Astrocyte (in vitro differentiated cells and primary cell): ENCODE results near the gene ANKS6.

Experiments
- CTCF ChIP-seq: IDR thresholded peaks from 2 replicates; pipeline ENCODE4 v1.5.1; 2011; ENCODE audit warnings: low read depth, mild to moderate bottlenecking, inconsistent platforms, low read length, moderate library complexity; ENCODE audit not compliant: insufficient read depth
- EZH2 ChIP-seq: IDR thresholded peaks from 2 replicates; pipeline ENCODE4 v1.6.1; 2012; ENCODE audit warnings: mild to moderate bottlenecking, low read length, inconsistent platforms; ENCODE audit not compliant: insufficient read depth

- TF ChIP-seq CTCF: no peak
- TF ChIP-seq EZH2: no peak
Measured at GRCh38 chr9:98804083-98804482, 7.7 kb upstream of the ANKS6 start.
